ENCODE measurements around the gene FBXL22. TPM values are rescaled to one million over a fixed set of nuclear protein-coding genes. Genes with fewer than 3 reads are reported as not detected.

Gene FBXL22
- total and polyA plus RNA-seq, 2 of the 8 experiments (the other 6 are each of a cell fraction or from before 2014, with no cell fraction given), result 0.09 to 0.47 TPM

- Histone ChIP-seq H3K79me2 (ENCODE audit: control insufficient read depth in 1 of 2, insufficient read depth in 2 of 2, low read length in 2 of 2) (no peaks in the 10 kb centered on the region), H3K9me3 (ENCODE audit: insufficient read depth in 2 of 2, low read depth in 1 of 2, low read length in 1 of 2) (no peaks in the 10 kb centered on the region), H3K56ac (replicated peaks; ENCODE audit: insufficient read length, low read depth, low read length) (peak overlapping the region; percentile 25), H3K4ac (replicated peaks; ENCODE audit: insufficient read length, low read depth, low read length) (no peak overlapping the region), H3K27me3 (replicated peaks in 1 of 4; ENCODE audit: control insufficient read depth in 3 of 4, extremely low read depth in 1 of 4, insufficient read depth in 3 of 4, low read length in 3 of 4) (peaks cover 0 to 30% (median 19%) of the 10 kb centered on the region in 4 experiments; a peak in 6 of 7 replicates), H3K23me2 (ENCODE audit: low read depth, low read length) (peaks cover 13% of the 10 kb centered on the region), H2BK12ac (ENCODE audit: low read depth, low read length) (peak overlapping the region; percentile 92; the same call in 1 of the 2 replicates), H4K20me1 (replicated peaks in 1 of 2; ENCODE audit: control insufficient read depth in 1 of 2, insufficient read depth in 2 of 2, low read length in 2 of 2) (peaks cover 0 to 2% of the 10 kb centered on the region in 2 experiments), H2BK120ac (replicated peaks; ENCODE audit: low read depth, low read length) (no peak overlapping the region), H3K14ac (ENCODE audit: insufficient read length) (no peak overlapping the region), H3K9ac (replicated peaks in 1 of 4; ENCODE audit: extremely low read depth in 1 of 4, low read depth in 3 of 4, low read length in 3 of 4) (peak overlapping the region in 3 of 4 experiments; percentile 50 to 75 (median 61); a peak in 5 of 7 replicates), H4K8ac (ENCODE audit: extremely low read depth, insufficient read depth, low read length) (peak overlapping the region; percentile 92), H3K4me2 (ENCODE audit: insufficient read depth in 1 of 2, low read depth in 2 of 2, low read length in 2 of 2) (peak overlapping the region; percentile 74 to 97), H4K91ac (replicated peaks; ENCODE audit: insufficient read length, low read length) (peak overlapping the region; percentile 71), H2AK5ac (ENCODE audit: low read depth, low read length) (no peak overlapping the region), H2BK15ac (ENCODE audit: low read length) (no peak overlapping the region; the same call in 1 of the 2 replicates), H4K5ac (ENCODE audit: insufficient read length, low read depth, low read length) (no peak overlapping the region), H3K27ac (ENCODE audit: low read depth, low read length) (no peak overlapping the region), H2BK20ac (ENCODE audit: low read length) (no peak overlapping the region), H2AFZ (ENCODE audit: low read length) (peak overlapping the region; percentile 62; the same call in 1 of the 2 replicates), H3K18ac (ENCODE audit: extremely low read depth, low read length) (peak overlapping the region; percentile 99), H3K23ac (ENCODE audit: insufficient read length) (no peak overlapping the region), H3K4me1 (replicated peaks in 1 of 4; ENCODE audit: control insufficient read depth in 3 of 4, insufficient read depth in 4 of 4, low read length in 3 of 4) (peaks cover 0 to 14% (median 7%) of the 10 kb centered on the region in 4 experiments; a peak in 5 of 7 replicates), H3K79me1 (ENCODE audit: low read depth, low read length) (no peaks in the 10 kb centered on the region; the same call in 1 of the 2 replicates), H3K4me3 (ENCODE audit: extremely low read depth in 1 of 4, insufficient read depth in 2 of 4, low read depth in 3 of 4, low read length in 4 of 4) (peak overlapping the region; percentile 36 to 78 (median 71)), H3K36me3 (ENCODE audit: control insufficient read depth in 2 of 4, insufficient read depth in 4 of 4, low read length in 3 of 4) (no peaks in the 10 kb centered on the region), H2BK5ac (ENCODE audit: low read depth, low read length) (no peak overlapping the region)
- CTCF ChIA-PET (ENCODE audit: partially characterized antibody), result interaction anchor here (1.0 to 4.3 kb wide), 13 partner anchors 10 to 553 kb away, joined by 3 to 39 read pairs (median 8); partner anchors contain the start of gene USP3
- POLR2A ChIA-PET (ENCODE audit: partially characterized antibody), result interaction anchor here (0.6 to 1.9 kb wide), 8 partner anchors 8 to 493 kb away, joined by 3 to 11 read pairs (median 4); partner anchors contain the start of genes CIAO2A and USP3
- FAIRE-seq (no peak), DNase-seq (ENCODE audit: low read depth in 1 of 2, low spot score in 2 of 2) (peak in 1 of 2 experiments; percentile 76)
- WGBS, 2 experiments (ENCODE audit: extremely low coverage in 1 of 2, insufficient coverage in 1 of 2, insufficient read length in 1 of 2, insufficient replicate concordance in 2 of 2, low coverage in 1 of 2, low lambda C conversion rate in 2 of 2, missing lambda C conversion rate in 1 of 2), result 2% methylated on average over 55 of the region's 60 CpGs; no CpG with 5 or more reads in 1 of the 2 experiments
- TF ChIP-seq SP4 (IDR thresholded peaks at IDR 0.05; ENCODE audit: low read length) (no peak), TCF12 (IDR thresholded peaks at IDR 0.05; ENCODE audit: low read depth, low read length) (no peak), RXRA (IDR thresholded peaks at IDR 0.05; ENCODE audit: insufficient read depth, low read depth, low read length) (no peak), POLR2A (IDR thresholded peaks at IDR 0.05; ENCODE audit: control extremely low read depth in 1 of 2, low read depth in 2 of 2, low read length in 2 of 2) (peak in 1 of 2 experiments; percentile 34; a peak in 2 of 3 replicates), PHF8 (conservative IDR thresholded peaks at IDR 0.05; ENCODE audit: low read depth, low read length) (peak; percentile 35; the same call in 1 of the 2 replicates), CHD2 (IDR thresholded peaks at IDR 0.05; ENCODE audit: low read length) (no peak), RAD21 (IDR thresholded peaks at IDR 0.05 in 1 of 2, conservative IDR thresholded peaks at IDR 0.05 in 1 of 2; ENCODE audit: low read depth in 2 of 2, low read length in 2 of 2) (peak in 1 of 2 experiments; percentile 14; a peak in 1 of 4 replicates), ATF2 (IDR thresholded peaks at IDR 0.05; ENCODE audit: low read length) (no peak), SP1 (IDR thresholded peaks at IDR 0.05; ENCODE audit: low read depth, low read length) (no peak), NRF1 (IDR thresholded peaks at IDR 0.05; ENCODE audit: low read depth, low read length) (no peak)
- TF ChIP-seq, protein P1, sequence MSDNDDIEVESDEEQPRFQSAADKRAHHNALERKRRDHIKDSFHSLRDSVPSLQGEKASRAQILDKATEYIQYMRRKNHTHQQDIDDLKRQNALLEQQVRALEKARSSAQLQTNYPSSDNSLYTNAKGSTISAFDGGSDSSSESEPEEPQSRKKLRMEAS (IDR thresholded peaks at IDR 0.05), result peak; percentile 94
Observed at GRCh38 chr15:63600616-63601025, 3.4 kb downstream of the FBXL22 start.

Measured in H1 (cell line).